ENCODE results near the gene ITPR2.

The ITPR2 gene

GRCh38 chr12:26825459-26826016 lies 7.5 kb downstream of the ITPR2 start:
- Histone ChIP-seq H3K27ac (ENCODE audit: low read length) (no peak overlapping the region), H3K4me1 (ENCODE audit: low read length) (peaks cover 1% of the 10 kb centered on the region; the same call in 1 of the 2 replicates), H3K4me3 (ENCODE audit: low read length) (no peak overlapping the region), H3K27me3 (replicated peaks; ENCODE audit: insufficient read depth, low read length) (no peaks in the 10 kb centered on the region), H3K9me2 (replicated peaks; ENCODE audit: insufficient read depth, low read length) (no peaks in the 10 kb centered on the region), H3K36me3 (replicated peaks; ENCODE audit: insufficient read depth, low read length) (no peaks in the 10 kb centered on the region), H2AFZ (ENCODE audit: low read length) (no peak overlapping the region), H3K4me2 (ENCODE audit: low read depth, low read length) (no peak overlapping the region), H4K20me1 (ENCODE audit: insufficient read depth, low read length) (no peaks in the 10 kb centered on the region), H3K9me3 (replicated peaks; ENCODE audit: insufficient read depth, low read length) (no peaks in the 10 kb centered on the region), H3K9ac (ENCODE audit: low read length) (no peak overlapping the region), H3K79me2 (ENCODE audit: low read length) (peaks cover 97% of the 10 kb centered on the region), H3F3A (ENCODE audit: insufficient read depth, low read length) (no peaks in the 10 kb centered on the region)
- DNase-seq: no peak
- TF ChIP-seq EZH2phosphoT487 (IDR thresholded peaks at IDR 0.05; ENCODE audit: low read length) (no peak), CTCF (IDR thresholded peaks at IDR 0.05; ENCODE audit: low read length) (no peak), EZH2 (optimal IDR thresholded peaks at IDR 0.05; ENCODE audit: low read depth, low read length) (no peak)

GRCh38 chr12:26823390-26823789 lies 9.6 kb downstream of the ITPR2 start:
- peaks cover 5% of the 10 kb centered on the region; the same call in 1 of the 2 replicates for H3F3A ChIP-seq (ENCODE audit: insufficient read depth, low read length)
- H3K79me2 ChIP-seq (ENCODE audit: low read length): peaks cover 95% of the 10 kb centered on the region

GRCh38 chr12:26822026-26822425 lies 11.0 kb downstream of the ITPR2 start:
- Histone ChIP-seq H3K4me2 (ENCODE audit: low read depth, low read length) (no peak overlapping the region), H3K9me3 (replicated peaks; ENCODE audit: insufficient read depth, low read length) (no peaks in the 10 kb centered on the region), H3K9ac (ENCODE audit: low read length) (no peak overlapping the region), H3K4me1 (ENCODE audit: low read length) (peaks cover 12% of the 10 kb centered on the region), H2AFZ (ENCODE audit: low read length) (no peak overlapping the region), H3K27me3 (replicated peaks; ENCODE audit: insufficient read depth, low read length) (no peaks in the 10 kb centered on the region), H3F3A (ENCODE audit: insufficient read depth, low read length) (peaks cover 15% of the 10 kb centered on the region), H4K20me1 (ENCODE audit: insufficient read depth, low read length) (no peaks in the 10 kb centered on the region), H3K4me3 (ENCODE audit: low read length) (no peak overlapping the region), H3K9me2 (replicated peaks; ENCODE audit: insufficient read depth, low read length) (no peaks in the 10 kb centered on the region), H3K27ac (ENCODE audit: low read length) (no peak overlapping the region), H3K79me2 (ENCODE audit: low read length) (peaks cover 81% of the 10 kb centered on the region), H3K36me3 (replicated peaks; ENCODE audit: insufficient read depth, low read length) (no peaks in the 10 kb centered on the region)
- DNase-seq: no peak
- TF ChIP-seq CTCF (IDR thresholded peaks at IDR 0.05; ENCODE audit: low read length): no peak
- no peak for TF ChIP-seq EZH2phosphoT487 (IDR thresholded peaks at IDR 0.05; ENCODE audit: low read length)
- no peak for TF ChIP-seq EZH2 (optimal IDR thresholded peaks at IDR 0.05; ENCODE audit: low read depth, low read length)

More at GRCh38 chr12:26823390-26823789, 9.6 kb downstream of the ITPR2 start:
- TF ChIP-seq EZH2phosphoT487 (IDR thresholded peaks at IDR 0.05; ENCODE audit: low read length) (no peak), CTCF (IDR thresholded peaks at IDR 0.05; ENCODE audit: low read length) (no peak), EZH2 (optimal IDR thresholded peaks at IDR 0.05; ENCODE audit: low read depth, low read length) (no peak)
- Histone ChIP-seq H3K9me3 (replicated peaks; ENCODE audit: insufficient read depth, low read length) (no peaks in the 10 kb centered on the region), H3K9me2 (replicated peaks; ENCODE audit: insufficient read depth, low read length) (no peaks in the 10 kb centered on the region), H3K4me3 (ENCODE audit: low read length) (no peak overlapping the region), H2AFZ (ENCODE audit: low read length) (no peak overlapping the region), H3K9ac (ENCODE audit: low read length) (no peak overlapping the region), H3K4me1 (ENCODE audit: low read length) (peaks cover 8% of the 10 kb centered on the region), H3K36me3 (replicated peaks; ENCODE audit: insufficient read depth, low read length) (no peaks in the 10 kb centered on the region), H3K4me2 (ENCODE audit: low read depth, low read length) (no peak overlapping the region), H4K20me1 (ENCODE audit: insufficient read depth, low read length) (no peaks in the 10 kb centered on the region), H3K27ac (ENCODE audit: low read length) (no peak overlapping the region), H3K27me3 (replicated peaks; ENCODE audit: insufficient read depth, low read length) (no peaks in the 10 kb centered on the region)
- DNase-seq: no peak

All from MM.1S (cell line).